HG02571 (cell line): ENCODE measurements around the gene BAHCC1.

Experiments
- ATAC-seq: cut with Tn5 transposase; IDR thresholded peaks from one replicate; pipeline ENCODE4 v1.9.1; 2021; ENCODE audit warnings: mild to moderate bottlenecking, moderate library complexity; ENCODE audit not compliant: unreplicated experiment

BAHCC1 gene

DNA sequence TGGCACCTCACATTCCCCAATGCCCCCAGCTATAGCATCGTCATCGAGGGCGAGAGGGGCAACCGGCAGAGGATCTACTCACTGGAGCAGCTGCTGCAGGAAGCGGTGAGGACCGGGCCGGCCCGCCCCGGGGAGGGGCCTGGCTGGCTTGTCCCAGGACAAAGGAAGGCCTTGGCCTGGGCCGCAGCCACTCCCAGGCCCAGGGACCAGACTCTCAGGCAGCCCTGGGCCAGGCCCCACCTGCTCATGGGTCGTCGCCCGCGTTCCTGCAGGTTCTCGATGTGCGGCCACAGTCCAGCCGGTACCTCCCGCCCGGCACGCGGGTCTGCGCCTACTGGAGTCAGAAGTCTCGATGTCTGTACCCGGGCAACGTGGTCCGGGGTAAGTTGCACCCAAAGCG lies 64.0 kb downstream of the BAHCC1 start:
- ATAC-seq = no peak

DNA sequence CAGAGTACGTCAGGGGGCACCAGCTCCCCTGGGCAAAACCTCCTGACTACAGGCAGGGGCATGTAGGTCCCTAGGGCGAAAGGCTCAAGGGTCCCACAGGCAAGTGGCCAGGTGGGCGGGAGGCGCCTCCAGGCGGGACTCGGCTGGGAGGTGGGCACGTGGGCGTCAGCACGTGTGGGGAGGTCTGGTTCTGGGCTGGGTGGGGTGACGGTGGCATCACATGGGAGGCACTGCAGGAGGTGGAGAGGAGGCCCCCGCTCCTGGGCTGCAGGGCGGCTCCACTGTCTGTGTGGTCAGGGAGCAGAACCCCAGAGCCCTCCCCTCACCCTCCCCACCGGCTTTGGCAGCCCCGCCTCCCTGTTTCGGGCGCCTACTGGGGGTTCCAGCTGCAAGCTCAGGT lies 64.6 kb downstream of the BAHCC1 start:
- ATAC-seq = no peak

DNA sequence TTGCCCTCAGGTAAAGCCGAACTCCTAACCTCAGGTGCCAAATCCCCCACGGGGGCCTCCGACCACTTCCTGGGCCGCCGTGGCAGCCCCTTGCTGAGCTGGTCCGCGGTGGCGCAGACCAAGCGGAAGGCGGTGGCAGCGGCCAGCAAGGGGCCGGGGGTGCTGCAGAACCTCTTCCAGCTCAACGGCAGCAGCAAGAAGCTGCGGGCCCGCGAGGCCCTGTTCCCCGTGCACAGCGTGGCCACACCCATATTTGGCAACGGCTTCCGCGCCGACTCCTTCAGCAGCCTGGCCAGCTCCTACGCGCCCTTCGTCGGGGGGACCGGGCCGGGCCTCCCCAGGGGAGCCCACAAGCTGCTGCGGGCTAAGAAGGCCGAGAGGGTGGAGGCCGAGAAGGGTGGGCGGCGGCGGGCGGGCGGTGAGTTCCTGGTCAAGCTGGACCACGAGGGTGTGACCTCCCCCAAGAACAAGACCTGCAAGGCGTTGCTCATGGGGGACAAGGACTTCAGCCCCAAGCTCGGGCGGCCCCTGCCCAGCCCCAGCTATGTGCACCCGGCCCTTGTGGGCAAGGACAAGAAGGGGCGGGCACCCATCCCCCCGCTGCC lies 65.7 kb downstream of the BAHCC1 start:
- ATAC-seq = no peak

DNA sequence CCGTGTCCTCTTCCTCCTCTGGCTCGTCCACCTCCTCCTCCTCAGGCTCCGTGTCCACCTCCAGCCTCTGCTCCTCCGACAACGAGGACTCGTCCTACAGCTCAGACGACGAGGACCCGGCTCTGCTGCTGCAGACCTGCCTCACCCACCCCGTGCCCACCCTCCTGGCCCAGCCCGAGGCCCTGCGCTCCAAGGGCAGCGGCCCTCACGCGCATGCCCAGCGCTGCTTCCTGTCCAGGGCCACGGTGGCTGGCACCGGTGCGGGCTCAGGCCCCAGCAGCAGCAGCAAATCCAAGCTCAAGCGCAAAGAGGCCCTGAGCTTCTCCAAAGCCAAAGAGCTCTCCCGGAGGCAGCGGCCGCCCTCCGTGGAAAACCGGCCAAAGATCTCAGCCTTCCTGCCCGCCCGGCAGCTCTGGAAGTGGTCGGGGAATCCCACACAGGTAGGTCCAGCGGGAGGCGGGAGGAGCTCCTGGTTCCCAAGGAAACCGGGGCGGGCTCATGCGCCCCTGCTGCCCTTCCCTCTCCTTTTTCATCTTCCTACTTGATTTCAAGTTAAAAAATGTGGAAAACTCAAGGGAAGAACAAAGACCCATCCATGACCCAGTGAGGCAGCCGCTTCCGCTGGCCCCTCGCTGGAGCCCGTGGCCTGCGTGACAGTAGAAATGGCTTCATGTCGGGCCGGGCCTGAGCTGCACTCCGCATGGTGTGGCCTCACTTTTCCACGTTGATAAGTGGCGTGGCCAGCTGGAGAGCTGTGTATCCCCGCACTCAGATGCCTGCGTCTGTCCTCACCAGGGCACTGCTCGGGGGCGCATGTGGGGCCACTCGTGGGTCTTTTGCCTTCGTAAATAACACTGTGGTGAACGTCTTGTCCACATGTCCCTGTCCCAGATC lies 66.6 kb downstream of the BAHCC1 start:
- no peak for ATAC-seq

DNA sequence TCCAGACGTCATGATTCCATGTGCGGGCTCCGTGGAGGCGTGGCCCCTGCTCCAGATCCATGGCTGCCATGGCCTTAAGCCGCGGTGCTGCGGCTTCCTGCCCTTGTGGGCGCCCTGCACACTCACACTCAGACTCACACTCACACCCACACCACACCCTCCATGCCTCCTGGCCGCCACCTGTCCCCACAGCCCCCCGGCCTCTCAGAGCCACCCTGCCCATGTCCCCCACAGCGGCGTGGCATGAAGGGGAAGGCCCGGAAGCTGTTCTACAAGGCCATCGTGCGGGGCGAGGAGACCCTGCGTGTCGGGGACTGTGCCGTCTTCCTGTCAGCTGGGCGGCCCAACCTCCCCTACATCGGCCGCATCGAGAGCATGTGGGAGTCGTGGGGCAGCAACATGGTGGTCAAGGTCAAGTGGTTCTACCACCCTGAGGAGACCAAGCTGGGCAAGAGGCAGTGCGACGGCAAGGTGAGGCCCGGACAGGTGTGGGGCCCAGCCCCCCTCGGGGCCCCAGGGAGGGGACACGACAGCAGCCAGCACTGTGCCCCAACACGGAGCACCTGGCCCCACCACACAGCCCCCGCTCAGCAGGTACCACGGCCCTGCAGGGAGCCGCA lies 67.4 kb downstream of the BAHCC1 start:
- ATAC-seq = no peak

DNA sequence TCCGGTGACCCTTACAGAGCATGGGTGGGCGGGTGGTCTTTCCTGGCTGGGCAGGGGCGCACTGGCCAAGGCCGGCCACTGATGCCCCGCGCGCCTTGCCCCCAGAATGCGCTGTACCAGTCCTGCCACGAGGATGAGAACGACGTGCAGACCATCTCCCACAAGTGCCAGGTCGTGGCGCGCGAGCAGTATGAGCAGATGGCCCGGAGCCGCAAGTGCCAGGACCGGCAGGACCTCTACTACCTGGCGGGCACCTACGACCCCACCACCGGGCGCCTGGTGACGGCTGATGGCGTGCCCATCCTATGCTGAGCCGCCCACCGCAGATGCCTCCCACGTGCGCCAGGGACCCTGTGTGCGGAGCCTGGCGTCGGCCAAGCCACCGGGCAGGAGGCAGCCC lies 68.2 kb downstream of the BAHCC1 start:
- ATAC-seq = no peak

DNA sequence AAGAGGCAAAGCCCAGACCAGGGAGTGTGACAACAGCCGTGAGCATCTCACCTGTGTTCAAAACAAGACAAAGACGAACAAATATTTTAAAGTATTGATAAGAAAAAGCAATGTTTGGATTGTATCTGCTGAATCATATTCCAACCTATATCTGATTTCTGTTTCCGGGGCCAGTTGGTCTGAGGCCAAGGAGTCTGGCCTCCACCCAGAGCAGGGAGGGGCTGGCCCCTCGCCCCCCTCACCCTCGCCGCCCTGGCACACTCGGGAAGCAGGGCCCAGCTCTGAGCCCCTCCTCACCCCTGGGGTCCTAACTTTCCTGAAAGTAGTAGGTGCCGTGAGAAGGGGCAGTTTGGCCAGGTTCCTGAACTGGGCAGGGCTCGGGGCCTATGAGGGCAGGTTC lies 69.3 kb downstream of the BAHCC1 start:
- ATAC-seq = no peak

DNA sequence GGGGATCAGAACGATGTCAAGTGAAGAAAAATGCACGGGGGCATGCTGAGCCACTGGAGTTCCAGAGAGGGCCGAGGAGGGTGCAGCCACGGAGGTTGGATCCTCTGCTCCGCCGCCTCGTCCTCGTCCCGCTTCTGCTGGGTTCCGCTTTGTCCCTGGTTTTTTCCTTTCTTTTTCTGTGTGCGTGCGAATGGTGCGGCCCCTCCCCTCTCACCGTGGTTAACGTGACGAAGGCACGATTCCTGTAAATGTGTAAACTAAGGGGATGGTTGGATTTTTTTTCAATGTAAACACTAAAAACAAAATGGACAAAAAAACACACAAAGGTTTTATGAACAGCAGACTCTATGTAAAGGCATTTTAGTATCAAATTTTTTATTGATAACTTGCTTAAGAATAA lies 70.7 kb downstream of the BAHCC1 start:
- ATAC-seq = no peak

DNA sequence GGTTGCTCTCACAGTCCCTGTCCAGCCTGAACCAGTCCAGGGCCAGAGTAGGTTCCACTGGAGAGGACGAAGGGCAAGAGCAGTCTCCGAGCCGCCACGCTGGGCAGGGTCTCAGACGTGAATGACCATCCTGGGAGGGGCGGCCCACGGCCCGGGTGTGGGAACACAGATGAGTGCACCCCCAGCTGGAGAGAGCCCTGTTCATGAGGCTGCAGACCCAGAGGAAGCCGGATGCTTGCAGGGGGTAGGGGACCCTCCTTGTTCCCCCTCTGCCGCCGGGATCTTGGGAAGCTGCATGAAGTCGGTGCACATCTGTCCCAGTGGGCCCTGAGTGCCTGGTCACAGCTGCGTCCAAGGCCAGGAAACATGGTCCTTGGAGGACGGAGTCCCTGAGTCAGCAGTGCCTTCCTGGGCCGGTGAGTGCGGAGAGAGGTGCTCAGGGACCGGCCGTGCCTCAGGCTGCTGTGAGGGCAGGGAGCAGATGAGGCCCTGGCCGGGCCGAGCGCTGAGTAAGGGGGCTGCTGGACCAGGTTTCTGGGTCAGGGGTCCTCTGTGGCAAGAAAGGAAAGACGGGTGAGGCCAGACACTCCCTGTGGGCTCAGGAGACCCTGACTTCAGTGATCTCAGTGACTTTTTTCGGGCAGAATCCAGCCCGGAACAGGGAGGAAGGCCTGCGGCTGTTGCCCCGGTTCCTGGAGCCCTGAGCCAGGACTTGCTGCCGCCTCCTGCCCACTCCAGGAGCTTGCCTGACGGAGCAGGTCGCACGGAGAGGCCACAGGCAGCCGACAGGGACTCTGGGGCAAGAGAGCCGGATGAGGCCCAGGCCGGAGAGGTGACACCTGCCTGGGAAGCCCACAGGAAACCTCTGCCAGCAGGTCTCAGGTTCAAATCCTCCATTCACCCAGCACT lies 71.6 kb downstream of the BAHCC1 start:
- no peak for ATAC-seq

DNA sequence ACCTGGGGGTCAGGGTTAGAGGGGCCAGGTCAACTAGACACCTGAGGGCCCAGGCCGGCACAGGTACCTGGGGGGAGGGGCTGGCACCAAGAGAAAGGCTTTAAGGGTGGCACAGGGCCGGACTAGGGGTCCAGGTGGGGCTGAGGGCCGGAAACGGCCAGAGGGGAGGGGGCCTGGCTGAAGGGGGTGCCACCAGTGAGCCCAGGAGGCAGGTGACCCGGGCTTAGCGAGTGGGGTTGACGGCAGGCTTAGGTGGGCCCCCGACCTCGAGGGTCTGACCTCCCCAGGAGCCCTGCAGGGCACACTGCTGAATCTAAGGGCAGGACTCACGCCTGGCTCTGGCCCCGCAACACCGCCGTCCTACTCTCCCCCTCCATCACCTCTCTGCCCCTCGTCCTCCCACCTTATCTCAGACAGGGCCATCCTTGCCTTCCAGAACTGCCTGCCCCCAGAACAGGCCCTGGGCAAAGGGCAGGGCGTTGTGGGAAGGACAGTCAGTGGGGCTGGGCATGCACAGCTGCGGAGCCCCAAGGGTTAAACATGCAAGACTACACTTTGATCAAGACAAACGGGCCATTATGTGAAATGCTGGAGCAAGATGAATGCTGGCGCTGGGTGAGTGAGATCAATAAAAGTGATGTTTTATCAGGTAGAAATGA lies 73.0 kb downstream of the BAHCC1 start:
- no peak for ATAC-seq

DNA sequence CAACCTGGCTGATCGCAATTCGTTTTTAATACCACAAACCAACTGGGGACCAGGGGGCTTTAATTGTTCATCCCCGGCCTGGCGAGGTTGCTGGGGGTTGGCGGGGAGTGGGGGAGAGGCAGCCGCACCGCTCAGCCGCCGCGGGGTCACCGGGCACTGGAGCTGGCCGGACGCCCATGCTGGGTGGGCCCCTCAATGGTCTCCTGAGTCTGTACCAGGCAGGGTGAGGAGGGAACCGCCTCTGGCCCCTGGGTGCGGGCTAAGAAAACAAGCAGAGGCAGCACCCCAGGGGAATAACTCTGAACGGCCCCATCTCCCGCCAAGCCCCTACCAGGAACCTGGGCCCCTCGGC lies 73.5 kb downstream of the BAHCC1 start:
- no peak for ATAC-seq

DNA sequence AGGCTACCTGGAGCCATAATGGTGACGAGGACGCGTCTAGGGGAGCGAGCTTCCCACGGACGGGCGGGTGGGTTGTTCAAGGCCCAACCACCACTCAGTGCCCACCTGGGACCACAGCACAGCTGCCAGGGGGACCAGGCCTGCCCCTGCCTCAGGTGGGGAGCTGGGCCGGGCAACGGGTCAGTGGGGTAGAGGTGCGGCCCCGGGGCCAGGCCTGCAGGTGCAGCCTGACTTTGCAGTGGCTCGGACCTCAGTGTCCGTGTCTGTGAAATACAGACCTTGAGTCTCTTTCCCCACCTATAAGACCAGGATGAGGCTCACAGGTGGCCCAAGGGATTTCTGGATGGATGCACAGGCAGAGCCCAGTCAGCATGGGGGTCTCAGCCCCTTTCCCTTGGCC lies 74.0 kb downstream of the BAHCC1 start:
- no peak for ATAC-seq

DNA sequence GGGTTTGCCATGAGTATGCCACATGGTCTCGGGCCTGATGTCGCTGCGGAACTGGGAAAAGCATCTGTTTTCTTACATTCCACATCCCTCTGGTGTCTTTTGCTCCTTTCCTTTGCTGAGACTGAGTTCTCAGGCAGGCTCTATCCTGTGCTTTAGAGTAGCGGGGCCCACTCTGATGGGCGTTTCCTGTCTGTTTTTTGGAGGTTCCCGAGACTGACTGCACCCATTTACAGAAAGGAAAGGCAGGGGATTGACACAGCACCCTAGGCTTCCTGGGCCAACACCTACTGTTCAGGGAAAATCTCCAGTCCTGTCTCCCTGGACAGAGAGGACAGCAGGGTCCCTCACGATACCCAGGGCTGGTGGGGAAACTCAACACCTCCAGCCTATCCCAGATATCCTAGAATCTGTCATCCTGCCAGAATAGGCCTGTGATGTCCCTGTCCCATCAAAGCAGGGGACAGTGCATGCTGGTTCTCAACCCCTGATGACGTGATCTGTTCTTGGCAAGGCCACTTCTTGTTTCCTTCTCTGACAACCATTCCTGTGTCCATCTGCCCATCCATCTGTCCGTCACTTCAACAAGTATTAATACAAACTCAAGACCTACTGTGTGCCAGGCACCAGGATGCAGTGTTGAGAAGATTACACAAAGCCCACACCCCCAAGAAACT lies 75.2 kb downstream of the BAHCC1 start:
- no peak for ATAC-seq

DNA sequence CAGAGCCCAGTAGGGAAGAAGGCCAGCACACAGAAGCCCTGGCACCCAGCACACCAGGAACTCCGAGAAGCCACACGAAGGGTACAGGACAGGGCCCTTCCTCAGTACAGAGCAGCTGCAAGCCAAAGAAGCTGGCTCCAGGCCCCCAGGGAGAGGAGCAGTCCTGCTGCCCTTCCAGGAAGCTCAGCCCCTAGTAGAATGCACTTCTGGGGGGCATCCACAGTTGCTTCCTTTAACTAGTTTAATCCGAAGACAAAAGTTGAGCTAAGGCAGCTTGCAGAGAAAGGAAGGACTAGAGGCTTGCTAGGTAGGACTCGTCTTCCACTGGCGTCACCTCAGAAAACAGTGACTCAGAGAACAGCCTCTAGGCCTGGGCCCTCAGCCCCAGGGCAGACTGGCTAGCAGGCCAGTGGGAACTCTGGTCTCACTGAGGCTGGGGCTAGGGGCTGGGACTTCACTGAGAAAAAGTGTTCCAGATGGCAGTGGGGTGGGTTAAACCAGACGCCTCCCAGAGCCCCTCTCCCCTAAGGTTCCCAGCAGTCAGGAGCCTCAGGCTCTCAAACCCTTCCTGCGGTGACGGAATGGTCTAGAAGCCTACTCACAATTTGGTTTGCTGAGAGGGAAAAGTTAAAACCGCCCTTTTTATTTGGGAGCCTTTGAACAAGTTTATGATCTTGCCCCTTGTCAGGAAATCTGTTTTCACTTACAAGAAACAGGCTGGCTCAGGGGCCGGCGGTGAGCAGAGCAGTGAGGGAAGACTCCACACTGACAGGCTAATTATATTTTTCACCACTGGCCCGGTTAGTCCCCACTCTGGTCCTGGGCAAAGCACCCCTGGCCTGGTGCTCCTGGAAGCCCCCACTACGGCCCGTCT lies 75.9 kb downstream of the BAHCC1 start:
- ATAC-seq = no peak

DNA sequence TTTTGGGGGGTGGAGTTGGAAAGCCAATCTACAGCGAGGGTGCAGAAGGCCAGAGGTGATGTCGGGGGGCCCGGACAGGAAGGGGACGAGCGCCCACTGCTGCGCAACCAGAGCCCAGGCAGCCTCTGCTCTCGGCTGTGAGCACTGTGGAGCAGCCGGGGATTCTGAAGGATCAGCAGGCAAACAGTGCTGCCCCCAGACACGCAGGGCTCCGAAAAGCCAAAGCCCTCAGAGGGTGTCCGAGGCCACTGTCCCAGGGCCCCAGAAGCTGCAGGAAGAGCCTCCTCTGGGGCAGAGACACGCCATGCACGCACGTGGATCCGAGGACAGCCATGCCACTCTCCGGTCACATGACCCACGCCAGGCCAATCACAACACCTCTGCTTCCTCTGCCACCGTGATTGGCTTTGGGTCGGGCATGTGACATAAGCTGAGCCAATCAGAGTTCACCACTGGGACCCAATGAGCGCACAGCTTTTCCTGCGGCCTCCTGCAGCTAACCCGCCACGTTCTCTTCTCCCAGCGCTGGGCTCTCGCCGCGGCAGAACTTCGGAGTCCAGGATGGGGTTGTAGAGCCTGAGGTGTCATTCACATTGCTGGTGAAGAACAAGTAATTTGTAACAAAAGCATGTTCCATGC lies 76.7 kb downstream of the BAHCC1 start:
- no peak for ATAC-seq

DNA sequence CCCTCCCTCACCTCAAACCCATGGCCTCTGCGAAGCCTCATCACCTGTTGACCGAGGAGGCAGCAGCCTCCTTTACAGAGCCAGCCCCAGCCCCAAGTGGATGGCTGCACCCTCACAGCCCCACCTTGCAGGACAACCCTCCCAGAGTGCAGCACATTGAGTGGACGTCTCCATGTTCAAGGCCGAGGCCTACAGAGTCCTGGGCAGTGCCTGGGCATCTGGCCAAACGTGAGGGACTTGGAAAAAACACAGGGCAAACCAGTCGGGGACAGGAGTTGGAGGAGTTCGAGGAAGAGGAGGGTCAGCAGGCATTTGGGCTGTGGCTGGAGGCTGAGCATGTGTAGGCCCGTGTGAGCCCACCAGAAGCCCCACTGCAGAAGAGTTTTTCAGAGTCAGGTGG lies 77.8 kb downstream of the BAHCC1 start:
- ATAC-seq = no peak

DNA sequence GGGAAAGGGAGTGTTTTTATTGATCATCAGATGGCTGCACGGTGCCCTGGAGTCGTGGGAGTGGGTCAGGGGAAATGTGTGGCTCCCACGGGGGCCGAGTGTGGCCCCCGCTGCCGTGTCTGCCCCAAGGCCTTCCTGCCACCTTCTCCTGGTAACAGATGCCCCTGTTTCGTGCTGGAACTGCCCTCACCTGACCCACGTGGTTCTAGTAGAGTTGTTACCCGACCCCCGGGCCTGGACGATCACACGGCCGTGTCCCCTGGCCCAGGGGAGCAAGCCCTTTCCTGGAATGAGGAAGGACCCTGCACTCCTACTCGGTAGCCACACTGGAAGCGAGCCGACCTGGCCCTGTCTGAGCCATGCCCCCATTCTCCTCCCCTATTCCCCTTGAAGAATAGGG lies 79.7 kb downstream of the BAHCC1 start:
- ATAC-seq = no peak

DNA sequence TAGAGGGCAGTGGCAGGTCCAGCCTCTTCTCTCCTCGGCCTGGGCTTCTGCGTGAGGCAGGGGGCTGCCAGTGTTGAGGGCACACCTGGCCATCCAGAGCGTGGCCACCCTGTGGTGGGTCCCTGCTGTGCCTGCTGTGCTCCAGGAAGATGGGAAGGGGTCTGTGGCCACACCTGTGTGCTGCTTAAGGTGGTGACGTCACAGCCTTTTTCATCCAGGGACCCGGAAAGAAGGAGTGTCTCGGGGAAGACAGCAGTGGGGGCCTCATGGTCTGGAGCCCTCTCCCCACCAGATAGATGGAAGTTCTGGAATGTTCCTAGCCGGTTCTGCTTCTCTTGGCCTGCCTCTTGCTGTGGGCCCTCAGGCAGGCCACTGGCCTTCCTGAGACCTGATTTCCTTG lies 80.8 kb downstream of the BAHCC1 start:
- no peak for ATAC-seq

DNA sequence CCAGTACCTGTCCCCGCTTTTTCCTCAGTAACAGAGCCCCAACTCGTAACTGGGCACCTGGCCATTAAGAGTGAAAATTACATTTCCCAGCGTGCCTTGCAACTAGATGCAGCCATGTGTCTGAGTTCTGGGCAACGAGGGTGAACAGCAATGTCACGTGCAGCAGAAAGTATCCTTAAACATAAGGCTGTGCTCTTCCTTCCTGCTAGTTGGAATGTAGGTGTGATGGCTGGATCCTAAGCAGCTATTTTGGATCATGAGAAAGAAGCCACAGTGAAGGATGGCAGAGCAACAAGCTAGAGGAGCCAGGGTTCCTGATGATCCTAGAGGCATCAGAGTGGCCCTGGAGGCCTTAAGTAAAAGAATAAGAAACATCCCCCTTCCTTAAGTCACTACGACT lies 81.4 kb downstream of the BAHCC1 start:
- ATAC-seq = no peak
